ENCODE results near the gene WNK3. TPM values are rescaled to one million over a fixed set of nuclear protein-coding genes. Genes with fewer than 3 reads are reported as not detected.
A peak's percentile ranks its signal among the peaks of the same experiment; 100 is the strongest.

WNK3 gene
- total RNA-seq, 1 donor from 2014 or later: 6.0 TPM

DNA sequence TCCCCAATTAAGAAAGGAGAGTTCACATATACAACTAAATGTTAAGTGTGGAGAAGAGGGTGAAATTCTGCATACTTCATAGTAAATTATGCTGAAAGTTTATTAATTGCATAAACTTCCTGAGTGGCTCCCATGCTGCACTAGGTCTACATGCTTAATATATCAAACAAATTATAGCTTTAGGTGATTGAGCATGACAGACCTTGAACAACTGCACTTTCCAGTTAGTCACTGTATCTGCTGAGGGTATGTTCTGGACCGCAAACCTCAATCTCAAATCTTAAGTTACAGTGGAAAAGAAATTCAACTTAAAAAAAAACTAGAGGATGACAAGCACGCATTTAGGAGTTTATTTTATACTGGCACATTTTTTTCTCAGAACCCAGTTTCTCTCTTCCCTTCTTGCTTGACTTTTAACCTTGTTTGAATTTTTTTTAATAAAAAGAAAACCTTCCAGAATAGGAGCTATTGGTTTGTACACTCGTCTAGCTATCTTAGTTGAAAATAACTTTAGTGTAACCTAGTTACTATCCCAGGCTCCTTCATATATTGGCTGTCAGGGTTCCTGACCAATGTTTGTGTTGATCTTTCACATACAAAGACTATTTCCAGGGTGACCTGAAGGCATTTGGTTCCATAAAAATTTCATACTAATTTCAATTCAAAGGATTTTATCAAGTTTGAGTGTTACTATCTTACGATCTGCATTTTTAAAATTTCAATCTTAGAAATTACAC lies 164.6 kb downstream of the WNK3 start:
- no peaks in the 10 kb centered on the region for H3K9me3 Mint-ChIP-seq (ENCODE audit: low read depth)
- no peak for DNase-seq (ENCODE audit: low spot score)
- H3K36me3 Mint-ChIP-seq (ENCODE audit: low read depth): no peaks in the 10 kb centered on the region
- no peaks in the 10 kb centered on the region for H3K4me1 Mint-ChIP-seq (ENCODE audit: low read depth)
- TF ChIP-seq, protein P1, sequence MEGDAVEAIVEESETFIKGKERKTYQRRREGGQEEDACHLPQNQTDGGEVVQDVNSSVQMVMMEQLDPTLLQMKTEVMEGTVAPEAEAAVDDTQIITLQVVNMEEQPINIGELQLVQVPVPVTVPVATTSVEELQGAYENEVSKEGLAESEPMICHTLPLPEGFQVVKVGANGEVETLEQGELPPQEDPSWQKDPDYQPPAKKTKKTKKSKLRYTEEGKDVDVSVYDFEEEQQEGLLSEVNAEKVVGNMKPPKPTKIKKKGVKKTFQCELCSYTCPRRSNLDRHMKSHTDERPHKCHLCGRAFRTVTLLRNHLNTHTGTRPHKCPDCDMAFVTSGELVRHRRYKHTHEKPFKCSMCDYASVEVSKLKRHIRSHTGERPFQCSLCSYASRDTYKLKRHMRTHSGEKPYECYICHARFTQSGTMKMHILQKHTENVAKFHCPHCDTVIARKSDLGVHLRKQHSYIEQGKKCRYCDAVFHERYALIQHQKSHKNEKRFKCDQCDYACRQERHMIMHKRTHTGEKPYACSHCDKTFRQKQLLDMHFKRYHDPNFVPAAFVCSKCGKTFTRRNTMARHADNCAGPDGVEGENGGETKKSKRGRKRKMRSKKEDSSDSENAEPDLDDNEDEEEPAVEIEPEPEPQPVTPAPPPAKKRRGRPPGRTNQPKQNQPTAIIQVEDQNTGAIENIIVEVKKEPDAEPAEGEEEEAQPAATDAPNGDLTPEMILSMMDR (IDR thresholded peaks at IDR 0.05): no peak
- no peak overlapping the region for H3K27ac Mint-ChIP-seq (ENCODE audit: unreplicated experiment)
- no peaks in the 10 kb centered on the region for H3K27me3 Mint-ChIP-seq (ENCODE audit: low read depth)
- H3K4me3 Mint-ChIP-seq (ENCODE audit: unreplicated experiment): no peak overlapping the region

DNA sequence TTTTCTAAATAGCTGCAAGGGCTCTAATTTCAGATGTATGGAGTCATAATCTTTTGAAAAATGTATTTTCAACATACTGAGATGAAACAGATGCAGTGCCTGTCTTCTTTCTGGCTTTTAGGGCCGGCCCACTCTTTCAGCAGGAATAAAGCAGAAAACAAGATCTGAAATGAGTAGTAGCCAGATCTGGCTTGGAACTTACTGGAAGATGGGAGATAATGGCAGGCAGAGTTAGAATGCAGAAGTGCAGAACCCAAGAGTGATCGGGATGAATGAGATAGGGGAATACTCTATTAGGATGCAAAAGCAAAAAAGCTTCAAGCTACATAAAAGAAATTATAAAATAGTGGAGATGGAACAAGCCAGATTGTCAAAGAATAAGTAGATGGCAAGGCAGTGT lies 173.4 kb downstream of the WNK3 start:
- Mint-ChIP-seq H3K27ac (ENCODE audit: unreplicated experiment) (no peak overlapping the region), H3K36me3 (ENCODE audit: low read depth) (no peaks in the 10 kb centered on the region), H3K4me3 (ENCODE audit: unreplicated experiment) (no peak overlapping the region), H3K4me1 (ENCODE audit: low read depth) (peaks cover 30% of the 10 kb centered on the region), H3K9me3 (ENCODE audit: low read depth) (peaks cover 3% of the 10 kb centered on the region), H3K27me3 (ENCODE audit: low read depth) (no peaks in the 10 kb centered on the region)
- TF ChIP-seq, protein P1 (IDR thresholded peaks at IDR 0.05): no peak
- no peak for DNase-seq (ENCODE audit: low spot score)

DNA sequence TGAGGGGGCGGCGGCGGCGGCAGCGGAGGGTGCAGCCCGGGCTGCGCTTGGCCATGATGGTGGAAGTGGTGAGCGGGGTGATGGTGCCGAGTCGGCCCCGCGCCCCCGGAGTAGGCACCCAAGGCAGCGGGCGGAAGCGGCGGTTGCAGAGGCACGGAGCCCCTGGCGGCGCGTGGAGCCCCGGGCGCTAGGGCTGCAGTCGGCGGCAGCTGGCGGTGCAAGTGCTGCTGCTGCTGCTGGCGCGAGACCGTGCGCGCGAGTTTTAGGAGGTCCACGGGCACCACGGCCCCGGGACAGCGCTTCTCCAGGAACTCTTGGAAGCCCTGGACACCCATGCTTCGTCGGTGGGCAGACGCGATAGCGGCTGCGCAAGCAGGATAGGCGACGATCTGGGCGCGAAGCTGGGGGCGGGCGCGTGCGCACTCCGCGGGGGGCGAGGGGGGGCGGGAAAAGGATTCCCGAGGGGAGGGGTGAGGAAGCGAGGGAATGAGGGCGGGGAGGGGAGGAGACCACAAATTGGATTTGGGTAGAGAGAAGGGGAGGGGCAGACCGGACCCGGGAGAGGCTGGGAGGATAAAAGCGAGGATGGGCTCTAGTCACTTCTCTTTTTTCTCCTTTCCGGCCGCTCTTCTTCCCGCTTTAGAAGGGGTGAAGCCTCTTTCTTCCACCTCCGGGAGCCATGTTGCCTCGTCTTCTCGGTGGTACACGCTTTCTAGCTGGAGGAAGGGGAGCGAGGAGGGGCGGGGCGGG lies 174.8 kb downstream of the WNK3 start, which contains the start of gene FAM120C:
FAM120C (minus strand) TSS at position 391 of the 750 bp plus-strand sequence; CDS start at position 335, 56 bp downstream.
- H3K4me3 Mint-ChIP-seq (ENCODE audit: unreplicated experiment): peak within 1 kb of the TSS; percentile 73
- H3K4me1 Mint-ChIP-seq (ENCODE audit: low read depth): peaks cover 42% of the 10 kb centered on the region
- no peaks in the 10 kb centered on the region for H3K36me3 Mint-ChIP-seq (ENCODE audit: low read depth)
- DNase-seq (ENCODE audit: low spot score): no peak
- H3K27ac Mint-ChIP-seq (ENCODE audit: unreplicated experiment): peak within 1 kb of the TSS; percentile 84
- no peaks in the 10 kb centered on the region for H3K27me3 Mint-ChIP-seq (ENCODE audit: low read depth)
- TF ChIP-seq, protein P1 (IDR thresholded peaks at IDR 0.05): peak; percentile 26
- peaks cover 3% of the 10 kb centered on the region for H3K9me3 Mint-ChIP-seq (ENCODE audit: low read depth)

DNA sequence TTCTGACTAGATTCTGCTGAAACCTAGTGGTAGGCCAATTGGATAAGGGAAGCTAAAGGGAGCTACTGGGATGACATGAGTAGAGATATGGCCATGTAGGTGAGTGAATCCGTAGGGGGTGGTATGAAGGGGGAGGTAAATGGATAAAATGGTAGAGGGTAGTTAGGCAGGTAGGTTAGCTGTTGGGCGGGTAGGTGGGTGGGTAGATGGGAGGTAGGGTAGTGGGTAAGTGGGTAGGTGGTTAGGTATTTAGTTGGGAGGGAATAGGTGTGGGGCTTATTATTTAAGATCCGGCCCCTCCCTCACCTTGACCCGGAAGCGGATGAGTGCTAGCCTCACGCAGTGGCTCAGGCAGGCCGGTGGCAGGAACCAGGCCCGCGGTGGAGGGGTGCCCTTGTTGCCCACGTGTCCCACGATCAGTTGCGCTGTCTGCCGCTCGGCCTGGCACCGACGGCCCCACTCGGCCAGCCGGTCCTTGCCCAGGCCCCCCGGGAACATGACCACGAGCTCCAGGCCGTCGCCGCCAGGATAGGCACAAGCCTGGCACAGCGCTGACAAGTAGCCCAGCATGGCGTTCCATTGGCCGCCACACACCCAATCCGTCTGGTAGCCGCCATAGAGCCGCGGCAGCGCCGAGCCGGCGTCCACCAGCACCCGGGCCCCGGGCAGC lies 175.5 kb downstream of the WNK3 start:
- Mint-ChIP-seq H3K27ac (ENCODE audit: unreplicated experiment) (peak overlapping the region; percentile 84), H3K4me1 (ENCODE audit: low read depth) (peaks cover 49% of the 10 kb centered on the region), H3K4me3 (ENCODE audit: unreplicated experiment) (peak overlapping the region; percentile 73), H3K9me3 (ENCODE audit: low read depth) (peaks cover 3% of the 10 kb centered on the region), H3K27me3 (ENCODE audit: low read depth) (no peaks in the 10 kb centered on the region), H3K36me3 (ENCODE audit: low read depth) (no peaks in the 10 kb centered on the region)
- no peak for DNase-seq (ENCODE audit: low spot score)
- TF ChIP-seq, protein P1 (IDR thresholded peaks at IDR 0.05): no peak

All from chondrocyte (in vitro differentiated cells).